ENCODE measurements around the gene CNEP1R1.

Gene CNEP1R1

GRCh38 chr16:50047864-50048263, 22.8 kb downstream of the CNEP1R1 start:
- TF ChIP-seq REST (IDR thresholded peaks at IDR 0.05; ENCODE audit: insufficient replicate concordance, low read depth) (no peak), SPI1 (IDR thresholded peaks at IDR 0.05; ENCODE audit: borderline replicate concordance, low read depth) (no peak), GABPA (IDR thresholded peaks at IDR 0.05; ENCODE audit: low read depth) (no peak), CTCF (IDR thresholded peaks at IDR 0.05; ENCODE audit: insufficient read depth, low read length) (no peak), POLR2AphosphoS5 (IDR thresholded peaks at IDR 0.05; ENCODE audit: low read depth) (no peak)
- no peak overlapping the region for H3K27ac ChIP-seq (replicated peaks)
- H3K27me3 ChIP-seq (ENCODE audit: insufficient read depth, poor library complexity, severe bottlenecking) = no peaks in the 10 kb centered on the region
- no peak overlapping the region for H3K4me3 ChIP-seq (replicated peaks; ENCODE audit: insufficient read depth, low read length)
- DNase-seq (ENCODE audit: low read depth in 1 of 2, low spot score in 1 of 2) = no peak

- TF ChIP-seq POLR2AphosphoS5 (IDR thresholded peaks at IDR 0.05; ENCODE audit: low read depth) (no peak), GABPA (IDR thresholded peaks at IDR 0.05; ENCODE audit: low read depth) (no peak), SPI1 (IDR thresholded peaks at IDR 0.05; ENCODE audit: borderline replicate concordance, low read depth) (no peak), REST (IDR thresholded peaks at IDR 0.05; ENCODE audit: insufficient replicate concordance, low read depth) (no peak), CTCF (IDR thresholded peaks at IDR 0.05; ENCODE audit: insufficient read depth, low read length) (no peak)
- no peak for DNase-seq (ENCODE audit: low read depth in 1 of 2, low spot score in 1 of 2)
- H3K27ac ChIP-seq (replicated peaks) = no peak overlapping the region
- no peaks in the 10 kb centered on the region for H3K27me3 ChIP-seq (ENCODE audit: insufficient read depth, poor library complexity, severe bottlenecking)
- no peak overlapping the region for H3K4me3 ChIP-seq (replicated peaks; ENCODE audit: insufficient read depth, low read length)
Observed at GRCh38 chr16:50050802-50051201, 25.8 kb downstream of the CNEP1R1 start.

- DNase-seq (ENCODE audit: low read depth in 1 of 2, low spot score in 1 of 2) = no peak
- no peak for TF ChIP-seq SPI1 (IDR thresholded peaks at IDR 0.05; ENCODE audit: borderline replicate concordance, low read depth)
- no peak for TF ChIP-seq REST (IDR thresholded peaks at IDR 0.05; ENCODE audit: insufficient replicate concordance, low read depth)
- no peak for TF ChIP-seq GABPA (IDR thresholded peaks at IDR 0.05; ENCODE audit: low read depth)
- TF ChIP-seq POLR2AphosphoS5 (IDR thresholded peaks at IDR 0.05; ENCODE audit: low read depth) = no peak
- no peak for TF ChIP-seq CTCF (IDR thresholded peaks at IDR 0.05; ENCODE audit: insufficient read depth, low read length)
- H3K27ac ChIP-seq (replicated peaks) = no peak overlapping the region
- H3K27me3 ChIP-seq (ENCODE audit: insufficient read depth, poor library complexity, severe bottlenecking) = no peaks in the 10 kb centered on the region
- H3K4me3 ChIP-seq (replicated peaks; ENCODE audit: insufficient read depth, low read length) = no peak overlapping the region
Observed at GRCh38 chr16:50056226-50056625, 31.2 kb downstream of the CNEP1R1 start.

All from HL-60 (cell line).